ENCODE measurements around the gene HS1BP3.

Gene HS1BP3

GRCh38 chr2:20664071-20664390, 13.1 kb upstream of the HS1BP3 start:
- no peak for DNase-seq (ENCODE audit: low read depth in 1 of 2, low spot score in 1 of 2)

DNA sequence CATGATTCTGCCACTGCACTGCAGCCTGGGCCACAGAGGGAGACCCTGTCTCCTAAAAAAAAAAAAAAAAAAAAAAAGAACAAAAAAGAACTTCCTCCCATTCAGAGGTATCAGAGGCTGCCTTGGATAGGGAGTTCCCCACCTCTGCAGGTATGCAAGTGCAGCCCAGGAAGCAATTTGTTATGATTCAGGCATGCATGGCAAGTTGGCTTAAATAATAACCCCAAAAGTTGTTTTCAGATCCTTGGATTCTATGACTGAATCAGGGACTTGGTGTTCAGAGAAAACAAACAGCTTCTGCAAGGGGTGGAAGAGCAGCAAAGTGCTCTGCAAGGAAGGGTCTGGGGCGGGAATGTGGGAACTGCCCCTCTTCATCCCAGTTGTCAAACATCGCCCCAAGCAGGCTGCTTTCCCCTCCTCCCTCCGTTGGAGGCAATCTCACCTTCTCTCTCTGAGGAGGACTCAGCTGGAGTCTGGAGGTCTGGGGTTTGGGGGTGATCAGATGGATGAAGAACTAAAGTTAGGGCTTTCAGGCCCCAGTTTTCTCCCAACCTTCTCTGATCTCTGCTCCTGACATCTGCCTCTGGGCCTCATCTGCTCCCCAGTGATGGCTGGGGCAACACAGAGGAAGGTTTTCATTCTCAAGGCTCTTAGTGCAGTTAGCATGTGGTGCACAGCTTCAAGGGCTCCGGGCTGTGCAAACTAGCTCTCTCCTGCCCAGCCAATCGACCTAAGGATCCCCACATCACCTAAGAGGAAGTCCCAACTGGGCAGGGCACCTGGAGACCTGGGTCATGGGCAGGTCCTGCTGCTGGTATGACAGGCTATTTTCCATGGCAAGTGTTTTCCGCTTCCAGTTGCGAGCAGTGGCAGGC, 12.5 kb upstream of the HS1BP3 start:
- no peak for DNase-seq (ENCODE audit: low read depth in 1 of 2, low spot score in 1 of 2)

DNA sequence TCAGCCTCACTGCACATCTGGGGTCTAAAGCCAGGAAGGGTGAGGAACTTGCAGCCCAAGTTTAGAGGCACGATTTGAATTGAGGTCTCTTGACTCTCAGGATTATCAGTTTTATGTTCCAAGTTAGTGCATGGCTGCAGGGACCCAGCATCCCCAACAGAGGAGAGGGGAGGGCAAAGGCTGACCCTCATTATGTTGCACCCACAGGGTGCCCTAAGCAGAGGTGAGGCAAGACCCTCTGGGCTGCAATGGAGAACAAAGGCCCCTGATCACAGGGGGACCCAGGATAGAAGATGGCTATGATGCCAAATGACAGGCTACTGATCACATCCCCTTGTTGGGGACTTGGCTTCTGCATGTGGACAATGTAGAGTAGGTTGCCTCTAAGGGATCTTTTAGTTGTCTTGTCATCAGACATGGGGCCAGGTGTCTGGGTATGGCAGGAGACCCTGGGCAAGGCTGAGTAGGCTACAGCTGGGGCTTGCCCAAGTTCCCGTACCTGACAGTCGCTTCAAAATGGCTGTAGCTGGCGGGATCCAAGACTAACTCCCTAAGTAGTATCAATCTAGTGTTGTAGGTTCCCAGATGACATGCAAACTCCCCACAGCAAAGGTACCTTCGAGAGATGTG, 11.5 kb upstream of the HS1BP3 start:
- DNase-seq (ENCODE audit: low read depth in 1 of 2, low spot score in 1 of 2) = no peak

GRCh38 chr2:20661421-20662307, 10.8 kb upstream of the HS1BP3 start:
- DNase-seq (ENCODE audit: low read depth in 1 of 2, low spot score in 1 of 2) = peak; percentile 26 to 44

GRCh38 chr2:20660506-20661420, 9.9 kb upstream of the HS1BP3 start:
- DNase-seq (ENCODE audit: low read depth in 1 of 2, low spot score in 1 of 2) = no peak

GRCh38 chr2:20657522-20658235, 6.8 kb upstream of the HS1BP3 start:
- DNase-seq (ENCODE audit: low read depth in 1 of 2, low spot score in 1 of 2) = no peak

DNA sequence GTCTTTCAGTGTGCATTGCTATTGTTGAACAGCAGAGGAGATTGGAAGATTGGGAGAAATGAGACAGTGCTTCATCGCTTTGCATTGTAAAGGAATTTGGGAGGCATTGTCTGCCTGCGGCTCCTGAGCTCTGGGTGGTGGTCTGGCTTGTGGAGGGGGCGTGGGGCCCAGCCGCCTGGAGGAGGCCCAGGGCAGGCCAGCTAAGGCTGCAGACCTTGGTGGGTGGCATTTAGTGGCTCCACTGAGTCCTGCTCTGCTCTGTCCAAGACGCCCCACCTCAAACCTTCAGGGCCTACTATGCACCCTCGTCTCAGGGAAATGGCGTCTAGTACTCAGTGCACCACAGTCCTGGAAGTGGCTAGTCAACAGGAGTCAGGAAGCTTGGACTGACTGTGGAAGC, 5.7 kb upstream of the HS1BP3 start:
- no peak for DNase-seq (ENCODE audit: low read depth in 1 of 2, low spot score in 1 of 2)

DNA sequence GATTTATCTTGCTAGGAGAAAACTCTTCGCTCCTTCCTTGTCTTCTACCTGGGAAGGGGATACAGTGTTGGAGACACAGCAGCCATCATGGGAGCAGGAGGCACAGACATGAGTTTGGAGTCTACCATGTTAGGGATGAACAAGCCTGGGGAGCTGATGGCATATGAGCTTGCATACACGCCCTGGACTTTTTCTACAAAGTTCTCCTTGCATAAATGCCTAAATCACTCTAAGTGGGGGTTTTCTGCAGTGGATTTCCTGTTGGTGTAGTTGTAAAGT, 3.6 kb upstream of the HS1BP3 start:
- no peak for DNase-seq (ENCODE audit: low read depth in 1 of 2, low spot score in 1 of 2)

DNA sequence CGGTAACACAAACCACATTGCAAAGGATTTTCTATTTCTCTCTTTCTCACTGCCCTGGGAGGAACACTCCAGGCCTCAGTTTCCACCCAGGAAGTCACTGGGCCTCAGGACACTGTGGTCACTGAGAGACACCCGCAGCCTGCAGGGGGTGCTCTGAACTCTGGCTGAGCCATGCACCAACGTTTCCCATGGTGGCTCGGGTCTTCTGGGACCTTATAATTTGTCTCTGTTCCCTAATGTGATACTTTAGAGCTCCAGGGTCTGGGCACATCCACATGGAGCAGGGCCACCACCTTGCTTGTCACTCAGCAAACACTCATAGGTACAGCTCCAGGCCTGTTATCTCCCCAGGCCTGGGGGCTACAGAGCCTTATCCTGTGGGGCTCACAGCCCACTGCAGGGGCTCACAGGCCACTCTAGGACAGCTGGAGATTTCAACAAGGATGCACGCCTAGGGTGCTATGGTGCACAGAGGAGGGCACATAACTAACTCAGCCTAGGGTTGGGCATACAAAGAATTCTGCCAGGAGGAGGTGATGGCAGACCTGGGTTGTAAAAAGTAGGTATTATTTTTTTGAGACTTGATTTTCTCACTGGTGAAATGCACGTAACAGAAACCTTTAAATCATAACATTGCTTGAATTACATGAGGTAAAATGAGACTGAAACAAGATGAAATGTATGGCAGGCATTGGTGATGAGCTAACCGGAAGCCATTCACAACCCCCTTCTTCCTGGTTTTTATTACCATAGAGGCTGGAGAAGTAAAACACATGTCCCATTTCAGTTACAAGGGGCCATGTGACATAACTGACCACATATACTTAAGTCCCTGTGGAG, 3.0 kb upstream of the HS1BP3 start:
- DNase-seq (ENCODE audit: low read depth in 1 of 2, low spot score in 1 of 2) = no peak

GRCh38 chr2:20652673-20653575, 2.0 kb upstream of the HS1BP3 start:
- DNase-seq (ENCODE audit: low read depth in 1 of 2, low spot score in 1 of 2) = no peak

GRCh38 chr2:20652141-20652540, 1.2 kb upstream of the HS1BP3 start:
- DNase-seq (ENCODE audit: low read depth in 1 of 2, low spot score in 1 of 2) = no peak

GRCh38 chr2:20651731-20652099, 817 bp upstream of the HS1BP3 start:
- DNase-seq (ENCODE audit: low read depth in 1 of 2, low spot score in 1 of 2) = no peak

- DNase-seq (ENCODE audit: low read depth in 1 of 2, low spot score in 1 of 2) = no peak
Observed at GRCh38 chr2:20650393-20650876, 463 bp downstream of the HS1BP3 start.

GRCh38 chr2:20649976-20650375, 922 bp downstream of the HS1BP3 start:
- no peak for DNase-seq (ENCODE audit: low read depth in 1 of 2, low spot score in 1 of 2)

GRCh38 chr2:20649576-20649975, 1.3 kb downstream of the HS1BP3 start:
- DNase-seq (ENCODE audit: low read depth in 1 of 2, low spot score in 1 of 2) = no peak

GRCh38 chr2:20648831-20649230, 2.1 kb downstream of the HS1BP3 start:
- DNase-seq (ENCODE audit: low read depth in 1 of 2, low spot score in 1 of 2) = no peak

DNA sequence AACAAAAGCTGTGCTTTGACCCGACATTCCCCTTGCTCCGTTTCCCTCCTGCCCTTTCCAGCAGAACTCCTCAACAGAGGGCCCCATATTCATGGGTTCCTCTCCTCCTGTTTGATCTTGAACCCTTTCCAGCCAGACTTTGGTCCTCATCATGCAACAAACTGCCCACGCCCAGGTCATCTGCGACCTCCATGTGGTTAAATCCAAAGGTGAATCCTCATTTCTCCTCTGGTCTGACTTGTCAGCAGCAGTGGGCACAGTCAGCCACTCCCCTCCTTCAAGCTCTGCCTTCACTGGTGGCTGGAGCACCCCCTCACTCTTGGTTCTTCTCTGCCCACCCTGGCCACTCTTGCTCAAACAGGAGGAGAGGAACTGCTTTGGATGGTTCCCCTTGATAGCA, 2.7 kb downstream of the HS1BP3 start:
- no peak for DNase-seq (ENCODE audit: low read depth in 1 of 2, low spot score in 1 of 2)

DNA sequence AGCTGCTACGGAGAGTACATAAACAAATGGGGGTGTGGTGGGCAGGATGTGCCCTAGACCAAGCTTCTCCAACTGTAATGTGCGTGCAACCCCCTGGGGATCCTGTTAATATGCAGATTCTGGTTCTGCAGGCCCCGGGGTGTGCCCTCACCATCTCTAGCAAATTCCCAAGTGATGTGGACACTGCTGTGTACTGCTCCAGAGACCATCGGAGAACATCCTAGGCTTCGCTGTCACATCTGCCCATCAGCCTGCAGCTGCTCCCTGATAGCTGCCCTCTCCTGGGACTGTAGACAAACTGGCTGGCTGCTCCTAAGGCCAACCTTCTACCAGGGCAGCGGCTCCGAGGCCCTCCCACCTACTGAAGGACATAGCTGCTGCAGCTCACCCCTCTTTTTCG, 3.2 kb downstream of the HS1BP3 start:
- no peak for DNase-seq (ENCODE audit: low read depth in 1 of 2, low spot score in 1 of 2)

All from stimulated activated CD4-positive, alpha-beta T cell treated with anti-CD3 and anti-CD28 coated beads, Interleukin-15, amount 100 ng/mL, for 1 hour (primary cell).